Measurements from ENCODE around the gene CREG1.

DNA sequence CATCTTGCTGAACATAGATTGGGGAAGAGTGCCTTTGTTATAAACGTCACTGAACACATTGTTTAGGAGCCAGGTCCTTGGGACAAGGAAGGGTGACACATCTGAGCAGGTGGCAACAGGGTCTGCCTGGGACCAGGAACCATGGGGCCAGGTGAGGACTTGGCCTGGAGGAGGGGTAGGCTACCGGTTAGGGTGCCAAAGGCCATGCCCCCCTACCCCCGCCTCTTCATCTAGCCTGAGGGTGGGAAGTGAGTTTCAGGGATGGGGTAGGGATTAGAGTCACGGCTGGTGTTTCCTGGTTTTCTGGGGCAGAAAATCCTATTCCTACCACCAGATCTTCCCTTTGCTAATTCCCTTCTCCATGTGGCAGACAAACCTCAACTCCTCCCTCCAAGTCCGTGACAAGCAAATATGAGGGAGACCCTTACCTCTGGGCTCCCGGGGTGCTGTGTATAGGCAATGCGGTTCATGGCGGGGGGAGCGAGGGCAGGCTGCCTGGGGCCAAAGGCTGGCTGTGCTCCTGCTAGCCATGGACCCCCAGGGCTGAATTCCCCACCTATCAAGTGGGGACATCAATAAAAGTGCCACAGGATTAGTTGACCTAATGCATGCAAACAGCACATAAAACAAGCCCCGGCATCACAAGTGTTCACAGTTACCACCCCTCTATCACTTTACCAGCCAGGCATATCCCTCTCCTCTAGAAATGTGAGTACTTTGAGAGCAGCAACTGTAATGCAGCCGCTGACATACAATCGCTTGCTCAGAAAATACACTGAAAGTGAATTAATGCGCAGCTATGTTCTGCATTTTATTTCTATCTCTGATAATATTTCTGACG is 49.7 kb downstream of the CREG1 start:
- TF ChIP-seq CTCF (conservative IDR thresholded peaks at IDR 0.05; ENCODE audit: low read depth, low read length), result no peak
- TF ChIP-seq EZH2 (IDR thresholded peaks at IDR 0.05; ENCODE audit: borderline replicate concordance, low read depth, low read length, poor library complexity, severe bottlenecking), result no peak

Measured in A673 (cell line).